WTC11 (cell line): ENCODE data around the gene COL10A1. TPM values are rescaled to one million over a fixed set of nuclear protein-coding genes. Genes with fewer than 3 reads are reported as not detected.

Experiments used
- ATAC-seq: fragments of 200-7000 bp; cut with Tn5 transposase; 2 replicates; pipeline ENCODE4 v1.10.0; 2021; ENCODE audit warnings: mild to moderate bottlenecking, moderate library complexity
- CTCF ChIA-PET: fragments of 300-600 bp; sonication (Branson Sonifier 250); formaldehyde crosslinking; loops from one replicate; lab custom pipeline; 2021; ENCODE audit warnings: antibody characterized with exemption; lab: Charles Lee
- POLR2A ChIA-PET: fragments of 350-600 bp; sonication (Branson Sonifier 250); formaldehyde crosslinking; loops from one replicate; lab custom pipeline; 2021; ENCODE audit warnings: antibody characterized with exemption; lab: Charles Lee
- DNase-seq: peaks from one replicate; pipeline ENCODE4 v3.0.0; 2021; ENCODE audit warnings: low spot score
- H3K27ac Mint-ChIP-seq: 2 replicates; pipeline ENCODE4 v1.8.0; 2021; ENCODE audit warnings: mixed read lengths
- H3K27me3 Mint-ChIP-seq: 2 replicates; pipeline ENCODE4 v1.8.0; 2021; ENCODE audit warnings: low read depth, mild to moderate bottlenecking, moderate library complexity, mixed read lengths
- H3K36me3 Mint-ChIP-seq: 2 replicates; pipeline ENCODE4 v1.8.0; 2021; ENCODE audit warnings: mixed read lengths
- H3K4me1 Mint-ChIP-seq: 2 replicates; pipeline ENCODE4 v1.8.0; 2022; ENCODE audit warnings: mixed read lengths
- H3K4me3 Mint-ChIP-seq: 2 replicates; pipeline ENCODE4 v1.8.0; 2021; ENCODE audit warnings: mild to moderate bottlenecking, moderate library complexity, mixed read lengths
- H3K9me3 Mint-ChIP-seq: 2 replicates; pipeline ENCODE4 v1.8.0; 2021; ENCODE audit warnings: mixed read lengths
- ATF1 ChIP-seq: sonication (generic); formaldehyde crosslinking; IDR thresholded peaks from 2 replicates; pipeline ENCODE4 v1.8.1; 2023; ENCODE audit warnings: mild to moderate bottlenecking, moderate library complexity, missing genetic modification reagents
- CTCF ChIP-seq: fragments of 200-600 bp; IDR thresholded peaks from 2 replicates; pipeline ENCODE4 v1.8.0; 2022; ENCODE audit warnings: antibody characterized with exemption
- E2F4 ChIP-seq: sonication (generic); formaldehyde crosslinking; IDR thresholded peaks from 2 replicates; pipeline ENCODE4 v1.8.1; 2022; ENCODE audit warnings: low read depth, mild to moderate bottlenecking, moderate library complexity, missing genetic modification reagents, borderline replicate concordance
- ELF4 ChIP-seq: sonication (generic); formaldehyde crosslinking; IDR thresholded peaks from 2 replicates; pipeline ENCODE4 v1.8.1; 2022; ENCODE audit warnings: low read depth, mild to moderate bottlenecking, moderate library complexity, missing genetic modification reagents
- EMX1 ChIP-seq: fragments of 250-450 bp; sonication (Bioruptor Pico); IDR thresholded peaks from 2 replicates; pipeline ENCODE4 v1.8.0; 2021; ENCODE audit warnings: mild to moderate bottlenecking
- ESRRA ChIP-seq: sonication (generic); formaldehyde crosslinking; IDR thresholded peaks from 2 replicates; pipeline ENCODE4 v1.8.1; 2022; ENCODE audit warnings: mild to moderate bottlenecking, missing genetic modification reagents, borderline replicate concordance
- IRF1 ChIP-seq: sonication (generic); formaldehyde crosslinking; IDR thresholded peaks from 2 replicates; pipeline ENCODE4 v1.8.0; 2023; ENCODE audit warnings: missing genetic modification reagents
- KAT7 ChIP-seq: sonication (generic); formaldehyde crosslinking; IDR thresholded peaks from 2 replicates; pipeline ENCODE4 v1.8.1; 2023; ENCODE audit warnings: missing genetic modification reagents, mild to moderate bottlenecking, borderline replicate concordance
- NR2C2 ChIP-seq: sonication (generic); formaldehyde crosslinking; IDR thresholded peaks from 2 replicates; pipeline ENCODE4 v1.8.0; 2022; ENCODE audit warnings: mild to moderate bottlenecking, missing genetic modification reagents
- OVOL2 ChIP-seq: fragments of 250-450 bp; sonication (Bioruptor Pico); IDR thresholded peaks from 2 replicates; pipeline ENCODE4 v1.9.0; 2021; ENCODE audit warnings: mild to moderate bottlenecking, borderline replicate concordance
- RELA ChIP-seq: sonication (generic); formaldehyde crosslinking; IDR thresholded peaks from 2 replicates; pipeline ENCODE4 v1.8.1; 2022; ENCODE audit warnings: missing genetic modification reagents, mild to moderate bottlenecking, borderline replicate concordance
- SMAD3 ChIP-seq: sonication (generic); formaldehyde crosslinking; IDR thresholded peaks from 2 replicates; pipeline ENCODE4 v1.8.0; 2022; ENCODE audit warnings: missing genetic modification reagents, mild to moderate bottlenecking, borderline replicate concordance
- SMAD4 ChIP-seq: sonication (generic); formaldehyde crosslinking; IDR thresholded peaks from 2 replicates; pipeline ENCODE4 v1.8.0; 2022; ENCODE audit warnings: mild to moderate bottlenecking, missing genetic modification reagents
- SOX15 ChIP-seq: fragments of 250-450 bp; sonication (Bioruptor Pico); IDR thresholded peaks from 2 replicates; pipeline ENCODE4 v1.9.0; 2021; ENCODE audit warnings: mild to moderate bottlenecking
- STAT6 ChIP-seq: sonication (generic); formaldehyde crosslinking; conservative IDR thresholded peaks from 2 replicates; pipeline ENCODE4 v1.8.1; 2023; ENCODE audit warnings: mild to moderate bottlenecking, low read depth, missing genetic modification reagents, moderate library complexity
- TP53 ChIP-seq: sonication (generic); formaldehyde crosslinking; IDR thresholded peaks from 2 replicates; pipeline ENCODE4 v1.8.1; 2023; ENCODE audit warnings: mild to moderate bottlenecking, missing genetic modification reagents
- USF1 ChIP-seq: sonication (generic); formaldehyde crosslinking; IDR thresholded peaks from 2 replicates; pipeline ENCODE4 v1.8.0; 2022; ENCODE audit warnings: mild to moderate bottlenecking, missing genetic modification reagents
- ZMAT4 ChIP-seq: fragments of 250-450 bp; sonication (Bioruptor Pico); IDR thresholded peaks from 2 replicates; pipeline ENCODE4 v1.9.0; 2021; ENCODE audit warnings: mild to moderate bottlenecking
- ZNF121 ChIP-seq: sonication (generic); formaldehyde crosslinking; IDR thresholded peaks from 2 replicates; pipeline ENCODE4 v1.8.0; 2023; ENCODE audit warnings: missing genetic modification reagents
- ZNF138 ChIP-seq: sonication (generic); formaldehyde crosslinking; conservative IDR thresholded peaks from 2 replicates; pipeline ENCODE4 v1.8.1; 2022; ENCODE audit warnings: mild to moderate bottlenecking, moderate library complexity, missing genetic modification reagents
- ZNF232 ChIP-seq: sonication (generic); formaldehyde crosslinking; IDR thresholded peaks from 2 replicates; pipeline ENCODE4 v1.8.0; 2022; ENCODE audit warnings: mild to moderate bottlenecking, missing genetic modification reagents
- ZNF317 ChIP-seq: sonication (generic); formaldehyde crosslinking; IDR thresholded peaks from 2 replicates; pipeline ENCODE4 v1.8.1; 2023; ENCODE audit warnings: low read depth, mild to moderate bottlenecking, moderate library complexity, missing genetic modification reagents, borderline replicate concordance
- ZNF396 ChIP-seq: fragments of 250-450 bp; sonication (Bioruptor Pico); IDR thresholded peaks from 2 replicates; pipeline ENCODE4 v1.8.0; 2021; ENCODE audit warnings: mild to moderate bottlenecking, moderate library complexity, borderline replicate concordance
- ZNF416 ChIP-seq: fragments of 250-450 bp; sonication (Bioruptor Pico); IDR thresholded peaks from 2 replicates; pipeline ENCODE4 v1.9.0; 2021; ENCODE audit warnings: mild to moderate bottlenecking, inconsistent platforms
- ZNF512 ChIP-seq: sonication (generic); formaldehyde crosslinking; IDR thresholded peaks from 2 replicates; pipeline ENCODE4 v1.8.1; 2022; ENCODE audit warnings: missing genetic modification reagents, borderline replicate concordance
- ZNF671 ChIP-seq: fragments of 250-450 bp; sonication (Bioruptor Pico); IDR thresholded peaks from 2 replicates; pipeline ENCODE4 v1.8.0; 2021; ENCODE audit warnings: mild to moderate bottlenecking
- total RNA-seq: library from RNA; stranded (reverse); gene quantifications from 3 replicates; pipeline ENCODE4 v1.2.3, GENCODE V29; 2021

COL10A1 gene
- total RNA-seq, 1 experiment from 2014 or later: not detected

GRCh38 chr6:116118608-116119007 is 7.3 kb downstream of the COL10A1 start:
- peaks cover 26% of the 10 kb centered on the region for H3K36me3 Mint-ChIP-seq
- no peak for DNase-seq
- no peak overlapping the region for H3K4me3 Mint-ChIP-seq
- ChIA-PET POLR2A (no interaction called here), CTCF (no interaction called here)
- H3K27me3 Mint-ChIP-seq: no peaks in the 10 kb centered on the region
- ATAC-seq: no peak
- TF ChIP-seq TP53 (CRISPR knock-in tag): no peak
- no peak for TF ChIP-seq ZNF512 (CRISPR knock-in tag)
- TF ChIP-seq ZNF416 (CRISPR knock-in tag): no peak
- no peak for TF ChIP-seq EMX1 (CRISPR knock-in tag)
- TF ChIP-seq ZNF396 (CRISPR knock-in tag): no peak
- no peak for TF ChIP-seq ZNF232
- no peak for TF ChIP-seq ZMAT4 (CRISPR knock-in tag)
- no peak for TF ChIP-seq KAT7
- TF ChIP-seq ZNF138 (CRISPR knock-in tag): no peak
- TF ChIP-seq ZNF121 (CRISPR knock-in tag): no peak
- TF ChIP-seq ELF4 (CRISPR knock-in tag): no peak
- TF ChIP-seq ZNF671 (CRISPR knock-in tag): no peak
- TF ChIP-seq SMAD3 (CRISPR knock-in tag): no peak
- TF ChIP-seq OVOL2 (CRISPR knock-in tag): no peak
- no peak for TF ChIP-seq SMAD4 (CRISPR knock-in tag)
- no peak for TF ChIP-seq CTCF
- no peaks in the 10 kb centered on the region for H3K4me1 Mint-ChIP-seq
- H3K9me3 Mint-ChIP-seq: no peaks in the 10 kb centered on the region
- no peak overlapping the region for H3K27ac Mint-ChIP-seq

- CTCF ChIA-PET: interaction anchor here (1.0 kb wide), 1 partner anchor 9 kb away, joined by 3 read pairs; no protein-coding TSS in a partner anchor
- no peak overlapping the region for H3K27ac Mint-ChIP-seq
Measured at GRCh38 chr6:116115781-116116180, 10.2 kb downstream of the COL10A1 start.

More at GRCh38 chr6:116115781-116116180, 10.2 kb downstream of the COL10A1 start:
- ATAC-seq (no peak), DNase-seq (no peak)
- H3K9me3 Mint-ChIP-seq: no peaks in the 10 kb centered on the region
- H3K4me3 Mint-ChIP-seq: no peak overlapping the region
- peaks cover 42% of the 10 kb centered on the region for H3K36me3 Mint-ChIP-seq
- no peak for TF ChIP-seq SMAD4 (CRISPR knock-in tag)
- TF ChIP-seq ESRRA (CRISPR knock-in tag): no peak
- no peak for TF ChIP-seq IRF1 (CRISPR knock-in tag)
- TF ChIP-seq USF1 (CRISPR knock-in tag): no peak
- no peak for TF ChIP-seq E2F4 (CRISPR knock-in tag)
- no peak for TF ChIP-seq SOX15 (CRISPR knock-in tag)
- TF ChIP-seq RELA (CRISPR knock-in tag): no peak
- TF ChIP-seq ATF1 (CRISPR knock-in tag): no peak
- TF ChIP-seq ELF4 (CRISPR knock-in tag): no peak
- no peak for TF ChIP-seq ZNF317 (CRISPR knock-in tag)
- TF ChIP-seq STAT6 (CRISPR knock-in tag): no peak
- no peak for TF ChIP-seq NR2C2 (CRISPR knock-in tag)
- H3K4me1 Mint-ChIP-seq: no peaks in the 10 kb centered on the region
- H3K27me3 Mint-ChIP-seq: no peaks in the 10 kb centered on the region
- POLR2A ChIA-PET: no interaction called here
